H1 (cell line): ENCODE results near the gene MAPK8. TPM values are rescaled to one million over a fixed set of nuclear protein-coding genes. Genes with fewer than 3 reads are reported as not detected.

Experiments used
- CHD7 ChIP-seq: fragments of 300-600 bp; sonication (generic); IDR thresholded peaks from 2 replicates; pipeline ENCODE4 v1.7.1; 2012; ENCODE audit warnings: low read length, moderate library complexity, mild to moderate bottlenecking, inconsistent platforms; ENCODE audit not compliant: insufficient replicate concordance
- PHF8 ChIP-seq: fragments of 200-600 bp; sonication (generic); conservative IDR thresholded peaks from 2 replicates; pipeline ENCODE4 v1.7.1; 2012; ENCODE audit warnings: low read depth, mild to moderate bottlenecking, inconsistent platforms, low read length, moderate library complexity
- polyA plus RNA-seq, 7 experiments: library from polyadenylated mRNA; depleted of rRNA in 3 of 7; stranded (reverse) in 5 of 7; unstranded in 2 of 7; fragments of >200 nt in 5 of 7; fragments of 200-250 nt in 2 of 7; gene quantifications; 1 replicate in 5 of 7; 2 replicates in 1 of 7; 4 replicates in 1 of 7; pipeline versions ENCODE4 v1.2.1 to v1.2.3, GENCODE V29; 2011 to 2013; ENCODE audit warnings: missing spikeins in 2 of 7, mixed read lengths in 2 of 7
- total RNA-seq: library from RNA; stranded (reverse); fragmentation: NEBNext Ultra II Directional; extraction: Animal tissue kit (Norgen Biotek cat#: 25700); gene quantifications from 2 replicates; pipeline ENCODE4 v1.2.1, GENCODE V29; 2021

The MAPK8 gene
- total and polyA plus RNA-seq, 2 of the 8 experiments (the other 6 are each of a cell fraction or from before 2014, with no cell fraction given), result 23.3 to 71.3 TPM

GRCh38 chr10:48358838-48359237, 52.4 kb downstream of the MAPK8 start (continued):
- TF ChIP-seq CHD7, result no peak
- no peak for TF ChIP-seq PHF8
- TF ChIP-seq, all 59 proteins: peak for 0
